ENCODE results near the gene OVOL3. TPM values are rescaled to one million over a fixed set of nuclear protein-coding genes. Genes with fewer than 3 reads are reported as not detected.

Gene OVOL3
- total RNA-seq, 1 donor from 2014 or later = not detected

- no peak for DNase-seq
- Mint-ChIP-seq H3K9me3 (ENCODE audit: unreplicated experiment) (no peaks in the 10 kb centered on the region), H3K27ac (ENCODE audit: unreplicated experiment) (no peak overlapping the region), H3K4me3 (ENCODE audit: unreplicated experiment) (no peak overlapping the region), H3K36me3 (ENCODE audit: unreplicated experiment) (no peaks in the 10 kb centered on the region), H3K4me1 (ENCODE audit: low read depth, unreplicated experiment) (peaks cover 3% of the 10 kb centered on the region), H3K27me3 (ENCODE audit: unreplicated experiment) (peaks cover 2% of the 10 kb centered on the region)
- no peak for TF ChIP-seq CTCF (IDR thresholded peaks at IDR 0.05; ENCODE audit: partially characterized antibody, unreplicated experiment)
These were observed 18.4 kb upstream of the OVOL3 start for GRCh38 chr19:36092566-36092965.

- Mint-ChIP-seq H3K4me1 (ENCODE audit: low read depth, unreplicated experiment) (peaks cover 3% of the 10 kb centered on the region), H3K27ac (ENCODE audit: unreplicated experiment) (no peak overlapping the region), H3K4me3 (ENCODE audit: unreplicated experiment) (no peak overlapping the region), H3K36me3 (ENCODE audit: unreplicated experiment) (no peaks in the 10 kb centered on the region), H3K27me3 (ENCODE audit: unreplicated experiment) (peaks cover 2% of the 10 kb centered on the region), H3K9me3 (ENCODE audit: unreplicated experiment) (peaks cover 2% of the 10 kb centered on the region)
- no peak for TF ChIP-seq CTCF (IDR thresholded peaks at IDR 0.05; ENCODE audit: partially characterized antibody, unreplicated experiment)
- DNase-seq = no peak
These were observed 17.7 kb upstream of the OVOL3 start for GRCh38 chr19:36093146-36093662.

GRCh38 chr19:36093687-36094086, 17.3 kb upstream of the OVOL3 start:
- H3K27me3 Mint-ChIP-seq (ENCODE audit: unreplicated experiment) = peaks cover 2% of the 10 kb centered on the region
- peaks cover 2% of the 10 kb centered on the region for H3K9me3 Mint-ChIP-seq (ENCODE audit: unreplicated experiment)
- H3K4me3 Mint-ChIP-seq (ENCODE audit: unreplicated experiment) = no peak overlapping the region
- no peak overlapping the region for H3K27ac Mint-ChIP-seq (ENCODE audit: unreplicated experiment)
- no peaks in the 10 kb centered on the region for H3K36me3 Mint-ChIP-seq (ENCODE audit: unreplicated experiment)
- peaks cover 3% of the 10 kb centered on the region for H3K4me1 Mint-ChIP-seq (ENCODE audit: low read depth, unreplicated experiment)
- no peak for DNase-seq
- TF ChIP-seq CTCF (IDR thresholded peaks at IDR 0.05; ENCODE audit: partially characterized antibody, unreplicated experiment) = no peak

- TF ChIP-seq CTCF (IDR thresholded peaks at IDR 0.05; ENCODE audit: partially characterized antibody, unreplicated experiment) = no peak
- Mint-ChIP-seq H3K36me3 (ENCODE audit: unreplicated experiment) (no peaks in the 10 kb centered on the region), H3K27ac (ENCODE audit: unreplicated experiment) (no peak overlapping the region), H3K9me3 (ENCODE audit: unreplicated experiment) (peaks cover 2% of the 10 kb centered on the region), H3K4me1 (ENCODE audit: low read depth, unreplicated experiment) (no peaks in the 10 kb centered on the region), H3K27me3 (ENCODE audit: unreplicated experiment) (peaks cover 2% of the 10 kb centered on the region), H3K4me3 (ENCODE audit: unreplicated experiment) (no peak overlapping the region)
- DNase-seq = no peak
These were observed 13.9 kb upstream of the OVOL3 start for GRCh38 chr19:36097036-36097435.

- H3K36me3 Mint-ChIP-seq (ENCODE audit: unreplicated experiment) = no peaks in the 10 kb centered on the region
- no peaks in the 10 kb centered on the region for H3K4me1 Mint-ChIP-seq (ENCODE audit: low read depth, unreplicated experiment)
- TF ChIP-seq CTCF (IDR thresholded peaks at IDR 0.05; ENCODE audit: partially characterized antibody, unreplicated experiment) = no peak
- peaks cover 5% of the 10 kb centered on the region for H3K27me3 Mint-ChIP-seq (ENCODE audit: unreplicated experiment)
- no peak overlapping the region for H3K27ac Mint-ChIP-seq (ENCODE audit: unreplicated experiment)
- H3K9me3 Mint-ChIP-seq (ENCODE audit: unreplicated experiment) = peaks cover 6% of the 10 kb centered on the region
- no peak for DNase-seq
- no peak overlapping the region for H3K4me3 Mint-ChIP-seq (ENCODE audit: unreplicated experiment)
These were observed 11.7 kb upstream of the OVOL3 start for GRCh38 chr19:36099166-36099785.

All from glutamatergic neuron (in vitro differentiated cells).